Hepatocyte (in vitro differentiated cells): ENCODE data around the gene FAM237B. TPM values are rescaled to one million over a fixed set of nuclear protein-coding genes. Genes with fewer than 3 reads are reported as not detected.
"Not testable (repeated sequence)": the region's sequence is repeated elsewhere in the genome, so short reads cannot be mapped to it uniquely, and the experiment has no call there.

Experiments used
- DNase-seq: peaks from one replicate; pipeline ENCODE4 v3.0.0-alpha.2; 2016; ENCODE audit warnings: low spot score
- H2AFZ ChIP-seq: fragments of 200-600 bp; sonication (generic); 2 replicates; pipeline ENCODE4 v1.6.0; 2016; ENCODE audit warnings: antibody characterized with exemption, mild to moderate bottlenecking
- H3K27ac ChIP-seq: fragments of 200-600 bp; sonication (generic); 2 replicates; pipeline ENCODE4 v1.5.1; 2016; ENCODE audit warnings: mild to moderate bottlenecking
- H3K27me3 ChIP-seq: fragments of 200-600 bp; sonication (generic); 2 replicates; pipeline ENCODE4 v1.6.1; 2016
- H3K36me3 ChIP-seq: fragments of 200-600 bp; sonication (generic); replicated peaks from 2 replicates; pipeline ENCODE4 v1.5.1; 2016; ENCODE audit warnings: low read depth; ENCODE audit not compliant: insufficient read depth
- H3K4me1 ChIP-seq: fragments of 200-600 bp; sonication (generic); 2 replicates; pipeline ENCODE4 v1.5.1; 2016; ENCODE audit warnings: mild to moderate bottlenecking, moderate library complexity; ENCODE audit not compliant: insufficient read depth
- H3K4me2 ChIP-seq: fragments of 200-600 bp; sonication (generic); 2 replicates; pipeline ENCODE4 v1.6.0; 2016
- H3K4me3 ChIP-seq: fragments of 200-600 bp; sonication (generic); 2 replicates; pipeline ENCODE4 v1.5.1; 2016; ENCODE audit warnings: mild to moderate bottlenecking
- H3K79me2 ChIP-seq: fragments of 200-600 bp; sonication (generic); 2 replicates; pipeline ENCODE4 v1.6.0; 2017; ENCODE audit warnings: mild to moderate bottlenecking
- H3K9me2 ChIP-seq: fragments of 200-600 bp; sonication (generic); replicated peaks from 2 replicates; pipeline ENCODE4 v1.6.0; 2017; ENCODE audit warnings: mild to moderate bottlenecking; ENCODE audit not compliant: insufficient read depth
- H3K9me3 ChIP-seq: fragments of 200-600 bp; sonication (generic); 2 replicates; pipeline ENCODE4 v1.5.1; 2016; ENCODE audit warnings: low read depth, mild to moderate bottlenecking
- H4K20me1 ChIP-seq: fragments of 200-600 bp; sonication (generic); 2 replicates; pipeline ENCODE4 v1.6.0; 2016; ENCODE audit warnings: mild to moderate bottlenecking; ENCODE audit not compliant: insufficient read depth, poor library complexity, severe bottlenecking
- CTCF ChIP-seq: fragments of 200-600 bp; sonication (generic); IDR thresholded peaks from 2 replicates; pipeline ENCODE4 v1.5.1; 2016; ENCODE audit warnings: antibody characterized with exemption, mild to moderate bottlenecking; ENCODE audit not compliant: poor library complexity
- EZH2 ChIP-seq: fragments of 200-600 bp; sonication (generic); IDR thresholded peaks from 2 replicates; pipeline ENCODE4 v1.6.1; 2016; ENCODE audit warnings: antibody characterized with exemption, mild to moderate bottlenecking, borderline replicate concordance
- EZH2phosphoT487 ChIP-seq: fragments of 200-600 bp; sonication (generic); IDR thresholded peaks from one replicate; pipeline ENCODE4 v1.6.1; 2018; ENCODE audit warnings: antibody characterized with exemption, mild to moderate bottlenecking, low read depth, moderate library complexity; ENCODE audit not compliant: unreplicated experiment, severe bottlenecking
- WGBS: methylation state at CpG from one replicate; pipeline ENCODE4 v1.1.6; 2016; ENCODE audit warnings: low lambda C conversion rate; ENCODE audit errors: missing lambda C conversion rate; 5-methylcytosine and 5-hydroxymethylcytosine counted together
- polyA plus RNA-seq: library from polyadenylated mRNA; unstranded; fragments of >200 nt; fragmentation: Nextera tagmentation; extraction: Ambion mirVana; gene quantifications from 2 replicates; pipeline ENCODE4 v1.2.1, GENCODE V29; 2016
- total RNA-seq: library from RNA; depleted of rRNA; stranded (reverse); fragments of >200 nt; gene quantifications from 2 replicates; pipeline ENCODE4 v1.2.3, GENCODE V29; 2014

FAM237B gene
- total and polyA plus RNA-seq, 2 experiments from 2014 or later = not detected

- no peaks in the 10 kb centered on the region for H3K9me2 ChIP-seq
- H3K79me2 ChIP-seq = peaks cover 30% of the 10 kb centered on the region
- H3K4me3 ChIP-seq = no peak overlapping the region
- peak overlapping the region; percentile 84 for H3K27ac ChIP-seq
- no peaks in the 10 kb centered on the region for H3K27me3 ChIP-seq
- H3K4me1 ChIP-seq = no peaks in the 10 kb centered on the region
- DNase-seq = no peak
- H3K9me3 ChIP-seq = no peaks in the 10 kb centered on the region
- H3K4me2 ChIP-seq = peak overlapping the region; percentile 75
- no peaks in the 10 kb centered on the region for H3K36me3 ChIP-seq
- H2AFZ ChIP-seq = peak overlapping the region; percentile 95
- no peak for TF ChIP-seq EZH2phosphoT487
- TF ChIP-seq CTCF = no peak
- TF ChIP-seq EZH2 = no peak
- H4K20me1 ChIP-seq = no peaks in the 10 kb centered on the region
Observed at GRCh38 chr7:90345016-90345415, 23.9 kb upstream of the FAM237B start.

- H3K27ac ChIP-seq = no peak overlapping the region
Observed at GRCh38 chr7:90337106-90337505, 16.0 kb upstream of the FAM237B start.

GRCh38 chr7:90334926-90335325 is 13.8 kb upstream of the FAM237B start:
- not testable (repeated sequence) for H3K79me2 ChIP-seq, H3K9me2 ChIP-seq, H2AFZ ChIP-seq, H3K4me3 ChIP-seq, H3K27ac ChIP-seq, H3K36me3 ChIP-seq, H3K9me3 ChIP-seq, H3K27me3 ChIP-seq, DNase-seq, H4K20me1 ChIP-seq, H3K4me2 ChIP-seq, H3K4me1 ChIP-seq
- WGBS = 100% methylated on average over 2 of the region's 2 CpGs

More at GRCh38 chr7:90337106-90337505, 16.0 kb upstream of the FAM237B start:
- TF ChIP-seq CTCF = no peak
- no peak for TF ChIP-seq EZH2phosphoT487
- TF ChIP-seq EZH2 = no peak
- Histone ChIP-seq H3K4me2 (no peak overlapping the region), H3K9me3 (no peaks in the 10 kb centered on the region), H3K79me2 (no peaks in the 10 kb centered on the region), H3K4me1 (no peaks in the 10 kb centered on the region), H3K9me2 (no peaks in the 10 kb centered on the region), H4K20me1 (no peaks in the 10 kb centered on the region), H3K27me3 (no peaks in the 10 kb centered on the region), H3K36me3 (no peaks in the 10 kb centered on the region), H2AFZ (no peak overlapping the region), H3K4me3 (no peak overlapping the region)
- no peak for DNase-seq

GRCh38 chr7:90334193-90334843 is 13.2 kb upstream of the FAM237B start:
- Histone ChIP-seq H3K79me2 (no peaks in the 10 kb centered on the region), H3K27ac (no peak overlapping the region), H2AFZ (no peak overlapping the region), H3K27me3 (no peaks in the 10 kb centered on the region), H3K4me3 (no peak overlapping the region), H3K4me2 (no peak overlapping the region), H3K9me3 (no peaks in the 10 kb centered on the region), H3K9me2 (no peaks in the 10 kb centered on the region), H3K4me1 (no peaks in the 10 kb centered on the region), H4K20me1 (no peaks in the 10 kb centered on the region), H3K36me3 (no peaks in the 10 kb centered on the region)
- DNase-seq = no peak
- TF ChIP-seq EZH2phosphoT487 = no peak
- no peak for TF ChIP-seq EZH2
- no peak for TF ChIP-seq CTCF
- WGBS = 96% methylated on average over 30 of the region's 48 CpGs
